SU-DHL-6 (cell line): ENCODE results near the gene MEI1.

Experiments used
- H2AFZ ChIP-seq: fragments of 200-600 bp; sonication (generic); 2 replicates; pipeline ENCODE4 v1.6.1; 2014; ENCODE audit warnings: low read depth, mild to moderate bottlenecking, moderate library complexity, mixed read lengths, antibody characterized with exemption, low read length; ENCODE audit not compliant: severe bottlenecking
- H3F3A ChIP-seq: fragments of 200-600 bp; shearing (Covaris generic); 2 replicates; pipeline ENCODE4 v1.6.0; 2016; ENCODE audit warnings: antibody characterized with exemption, mild to moderate bottlenecking; ENCODE audit not compliant: insufficient read depth
- H3K27ac ChIP-seq: fragments of 200-600 bp; sonication (generic); 2 replicates; pipeline ENCODE4 v1.5.1; 2016; ENCODE audit warnings: low read depth, mild to moderate bottlenecking, low read length, moderate library complexity, mixed read lengths
- H3K27me3 ChIP-seq: fragments of 200-600 bp; sonication (generic), shearing (Covaris generic); 2 replicates; pipeline ENCODE4 v1.6.0; 2014; ENCODE audit warnings: mild to moderate bottlenecking, low read length
- H3K36me3 ChIP-seq: fragments of 200-600 bp; sonication (generic); 2 replicates; pipeline ENCODE4 v1.6.1; 2014; ENCODE audit warnings: mild to moderate bottlenecking, low read length, mixed read lengths
- H3K4me2 ChIP-seq: fragments of 300-600, 200-600 bp; shearing (Covaris generic), sonication (generic); 2 replicates; pipeline ENCODE4 v1.6.0; 2014; ENCODE audit warnings: low read length, low read depth, mild to moderate bottlenecking; ENCODE audit not compliant: poor library complexity, severe bottlenecking
- H3K4me3 ChIP-seq: fragments of 200-600 bp; sonication (generic); 2 replicates; pipeline ENCODE4 v1.5.1; 2014; ENCODE audit warnings: antibody characterized with exemption, low read length, mild to moderate bottlenecking, mixed read lengths; ENCODE audit not compliant: insufficient read depth, poor library complexity, severe bottlenecking
- H3K79me2 ChIP-seq: fragments of 200-600 bp; sonication (generic); 2 replicates; pipeline ENCODE4 v1.6.1; 2014; ENCODE audit warnings: mild to moderate bottlenecking, low read length, moderate library complexity; ENCODE audit not compliant: insufficient read depth
- H3K9ac ChIP-seq: fragments of 200-600 bp; sonication (generic); 2 replicates; pipeline ENCODE4 v1.7.0; 2014; ENCODE audit warnings: mild to moderate bottlenecking, low read length
- H3K9me2 ChIP-seq: fragments of 200-600 bp; sonication (generic); replicated peaks from 2 replicates; pipeline ENCODE4 v1.6.1; 2014; ENCODE audit warnings: low read length; ENCODE audit not compliant: insufficient read depth
- H3K9me3 ChIP-seq: fragments of 200-600 bp; sonication (generic); 2 replicates; pipeline ENCODE4 v1.6.1; 2014; ENCODE audit warnings: low read length, mixed read lengths; ENCODE audit not compliant: insufficient read depth
- H4K20me1 ChIP-seq: fragments of 200-600 bp; sonication (generic); 2 replicates; pipeline ENCODE4 v1.6.1; 2014; ENCODE audit warnings: low read depth, mild to moderate bottlenecking, antibody characterized with exemption, low read length, moderate library complexity, mixed read lengths
- EZH2phosphoT487 ChIP-seq: fragments of 200-600 bp; sonication (generic), shearing (Covaris generic); conservative IDR thresholded peaks from 2 replicates; pipeline ENCODE4 v1.6.1; 2018; ENCODE audit warnings: mild to moderate bottlenecking, antibody characterized with exemption, low read length, moderate library complexity, mixed read lengths
- TF ChIP-seq, protein P1 (sequence below): fragments of 200-600 bp; sonication (generic); IDR thresholded peaks from one replicate; pipeline ENCODE4 v1.5.1; 2017; ENCODE audit warnings: antibody characterized with exemption, mild to moderate bottlenecking, low read length, moderate library complexity; ENCODE audit not compliant: insufficient read depth, poor library complexity, severe bottlenecking

MEI1 gene

DNA sequence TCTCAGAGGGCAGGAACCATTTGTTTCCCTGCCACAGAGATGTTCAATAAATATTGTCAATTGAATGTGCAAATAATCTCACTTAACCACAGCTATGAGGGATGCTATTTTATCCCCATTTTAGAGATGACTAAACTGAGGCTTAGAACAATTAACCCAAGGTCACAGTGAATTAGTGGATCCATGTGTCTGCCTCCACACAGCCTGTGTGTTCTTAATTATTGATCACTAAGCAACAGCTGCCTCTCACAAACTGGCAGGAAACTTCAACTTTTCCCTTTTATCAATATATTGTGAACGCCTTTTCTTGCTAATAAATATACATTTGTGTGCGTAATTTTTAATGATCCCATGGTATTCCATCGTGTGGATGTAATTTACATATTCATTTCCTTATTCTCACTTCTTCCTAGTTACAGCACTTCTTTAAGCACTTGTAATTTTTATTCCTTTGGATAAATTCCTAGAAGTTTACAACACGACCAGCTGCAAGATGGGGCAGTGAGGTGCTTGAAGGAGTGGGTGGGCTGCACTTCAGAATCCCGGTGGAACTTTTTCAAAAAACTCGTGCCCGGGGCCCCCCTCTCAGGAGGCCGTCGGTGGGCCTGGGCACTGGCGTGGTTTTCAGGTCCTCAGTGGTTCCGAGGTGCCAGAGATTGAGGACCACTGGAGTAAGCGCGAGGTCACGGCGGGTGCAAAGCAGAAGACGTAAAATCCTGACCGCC, 132.7 kb downstream of the MEI1 start:
- Histone ChIP-seq H3K27me3 (no peaks in the 10 kb centered on the region), H3K9me3 (0 out of 2 replicates have a peak, but pooled peaks cover 4% of the 10 kb centered on the region), H3K9me2 (no peaks in the 10 kb centered on the region), H4K20me1 (no peaks in the 10 kb centered on the region), H3K4me3 (peak overlapping the region; percentile 50), H3K27ac (peak overlapping the region; percentile 90), H3K36me3 (peaks cover 22% of the 10 kb centered on the region), H3K4me2 (peak overlapping the region; percentile 61), H3F3A (peaks cover 23% of the 10 kb centered on the region), H3K9ac (peak overlapping the region; percentile 94), H3K79me2 (peaks cover 41% of the 10 kb centered on the region), H2AFZ (no peak overlapping the region)
- no peak for TF ChIP-seq EZH2phosphoT487

DNA sequence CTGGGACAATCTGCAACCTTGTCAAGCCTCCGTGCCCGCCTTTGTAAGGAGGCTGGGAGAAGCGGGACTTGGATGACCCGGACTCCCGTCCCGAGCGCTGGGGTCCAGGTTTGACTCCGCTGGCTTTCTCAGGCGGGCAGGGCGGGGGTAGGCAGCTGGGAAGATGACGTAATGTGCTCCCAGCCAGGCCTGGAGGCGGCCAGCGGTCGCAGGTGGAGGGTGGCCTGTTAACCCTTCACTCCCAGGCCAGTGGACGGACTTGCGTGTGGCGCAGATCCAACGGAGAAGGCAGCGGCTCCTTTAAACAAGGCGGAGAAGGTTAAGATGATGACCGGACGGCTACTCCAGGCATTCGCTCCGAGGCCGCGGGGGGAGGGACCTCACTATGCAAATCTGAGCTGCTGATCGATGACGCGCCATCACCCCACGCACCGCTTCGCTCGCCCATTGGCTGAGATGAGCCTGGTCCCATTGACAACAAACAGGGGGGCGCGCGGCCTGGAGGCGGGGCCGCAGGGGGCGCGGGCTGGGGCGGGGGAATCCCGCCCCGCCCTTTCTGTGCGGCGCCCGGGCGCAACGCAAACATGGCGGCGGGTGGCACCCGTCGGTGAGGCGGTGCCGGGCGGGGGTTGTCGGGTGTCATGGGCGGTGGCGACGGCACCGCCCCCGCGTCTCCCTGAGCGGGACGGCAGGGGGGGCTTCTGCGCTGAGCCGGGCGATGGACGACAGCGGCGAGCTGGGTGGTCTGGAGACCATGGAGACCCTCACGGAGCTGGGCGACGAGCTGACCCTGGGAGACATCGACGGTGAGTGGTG, 133.5 kb downstream of the MEI1 start, which contains the start of gene SREBF2:
Gene SREBF2 (plus strand): TSS at position 553 of the 816 bp plus-strand sequence. CDS start 166 bp downstream, at position 719.
- H3K9ac ChIP-seq, result peak within 1 kb of the TSS; percentile 94
- H2AFZ ChIP-seq, result no peak within 1 kb of the TSS
- H3K27me3 ChIP-seq, result no peaks in the 10 kb centered on the region
- H3K27ac ChIP-seq, result peak within 1 kb of the TSS; percentile 90
- no peaks in the 10 kb centered on the region for H3K9me2 ChIP-seq
- peaks cover 46% of the 10 kb centered on the region for H3K79me2 ChIP-seq
- H4K20me1 ChIP-seq, result no peaks in the 10 kb centered on the region
- peaks cover 22% of the 10 kb centered on the region for H3K36me3 ChIP-seq
- TF ChIP-seq EZH2phosphoT487, result no peak
- TF ChIP-seq, protein P1, sequence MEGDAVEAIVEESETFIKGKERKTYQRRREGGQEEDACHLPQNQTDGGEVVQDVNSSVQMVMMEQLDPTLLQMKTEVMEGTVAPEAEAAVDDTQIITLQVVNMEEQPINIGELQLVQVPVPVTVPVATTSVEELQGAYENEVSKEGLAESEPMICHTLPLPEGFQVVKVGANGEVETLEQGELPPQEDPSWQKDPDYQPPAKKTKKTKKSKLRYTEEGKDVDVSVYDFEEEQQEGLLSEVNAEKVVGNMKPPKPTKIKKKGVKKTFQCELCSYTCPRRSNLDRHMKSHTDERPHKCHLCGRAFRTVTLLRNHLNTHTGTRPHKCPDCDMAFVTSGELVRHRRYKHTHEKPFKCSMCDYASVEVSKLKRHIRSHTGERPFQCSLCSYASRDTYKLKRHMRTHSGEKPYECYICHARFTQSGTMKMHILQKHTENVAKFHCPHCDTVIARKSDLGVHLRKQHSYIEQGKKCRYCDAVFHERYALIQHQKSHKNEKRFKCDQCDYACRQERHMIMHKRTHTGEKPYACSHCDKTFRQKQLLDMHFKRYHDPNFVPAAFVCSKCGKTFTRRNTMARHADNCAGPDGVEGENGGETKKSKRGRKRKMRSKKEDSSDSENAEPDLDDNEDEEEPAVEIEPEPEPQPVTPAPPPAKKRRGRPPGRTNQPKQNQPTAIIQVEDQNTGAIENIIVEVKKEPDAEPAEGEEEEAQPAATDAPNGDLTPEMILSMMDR, result no peak
- H3K4me2 ChIP-seq, result peak within 1 kb of the TSS; percentile 77
- peaks cover 23% of the 10 kb centered on the region for H3F3A ChIP-seq
- peak within 1 kb of the TSS; percentile 76 for H3K4me3 ChIP-seq
- H3K9me3 ChIP-seq, result 0 out of 2 replicates have a peak, but pooled peaks cover 4% of the 10 kb centered on the region

DNA sequence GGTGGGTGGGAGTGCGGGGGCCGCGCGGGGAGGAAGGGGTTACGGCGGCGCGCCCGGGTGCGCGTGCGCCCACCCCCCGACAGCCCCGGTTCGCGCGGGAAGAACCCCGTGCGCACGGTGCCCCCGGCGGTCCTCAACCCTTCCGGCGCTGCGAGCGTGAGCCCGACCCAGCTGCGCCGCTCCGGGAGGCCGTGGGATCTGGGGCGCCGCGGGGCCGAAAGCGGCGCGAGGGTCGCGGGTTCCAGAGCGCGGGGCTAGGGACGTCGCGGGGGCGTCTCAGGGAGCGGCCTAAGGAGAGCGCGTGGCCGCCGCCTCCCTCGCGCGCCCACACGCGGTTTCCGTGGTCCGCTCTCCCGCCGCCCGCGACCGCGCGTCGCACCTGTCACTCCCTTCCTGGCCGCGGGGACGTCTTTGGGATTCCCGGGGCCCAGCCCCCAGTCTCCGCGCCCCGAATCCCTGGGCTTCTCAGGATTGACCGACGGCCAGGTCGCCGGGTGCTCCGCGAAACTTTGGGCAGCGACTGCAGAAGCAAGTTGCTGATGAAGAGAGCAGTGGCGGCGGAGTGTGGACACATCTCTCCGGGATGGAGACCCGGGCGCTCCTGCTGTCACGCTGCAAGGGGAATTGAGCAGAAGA, 134.2 kb downstream of the MEI1 start:
- Histone ChIP-seq H3K4me3 (peak overlapping the region; percentile 76), H3K27me3 (no peaks in the 10 kb centered on the region), H3K9me2 (no peaks in the 10 kb centered on the region), H2AFZ (no peak overlapping the region), H3K79me2 (peaks cover 53% of the 10 kb centered on the region), H3K36me3 (peaks cover 22% of the 10 kb centered on the region), H4K20me1 (no peaks in the 10 kb centered on the region), H3F3A (peaks cover 23% of the 10 kb centered on the region), H3K4me2 (peak overlapping the region; percentile 77), H3K9me3 (0 out of 2 replicates have a peak, but pooled peaks cover 4% of the 10 kb centered on the region), H3K9ac (peak overlapping the region; percentile 94), H3K27ac (peak overlapping the region; percentile 90)
- no peak for TF ChIP-seq EZH2phosphoT487
- TF ChIP-seq, protein P1, result no peak
